A549 (cell line): Measurements from ENCODE around the gene GLP2R. TPM values are rescaled to one million over a fixed set of nuclear protein-coding genes. Genes with fewer than 3 reads are reported as not detected.

Source experiments
- ATAC-seq, 2 experiments: fragments of 200-7000 bp in 1 of 2; fragments of >200 bp in 1 of 2; cut with Nextera tagmentation in 1 of 2; cut with Tn5 transposase in 1 of 2; 3 replicates each; pipeline versions ENCODE4 v1.8.0 to v1.9.1; 2018 to 2020; ENCODE audit warnings: mild to moderate bottlenecking in 1 of 2, moderate library complexity in 1 of 2
- CTCF ChIA-PET: fragments of 300-600 bp; sonication (Branson Sonifier 250); formaldehyde crosslinking; extraction: SDS; loops from one replicate; lab custom pipeline; 2021; ENCODE audit warnings: antibody characterized with exemption, inconsistent platforms; lab: Yijun Ruan, JAX
- POLR2A ChIA-PET: fragments of 350-600 bp; formaldehyde crosslinking; extraction: SDS; loops from one replicate; lab custom pipeline; 2021; ENCODE audit warnings: antibody characterized with exemption, inconsistent platforms; lab: Yijun Ruan, JAX
- DNase-seq, 2 experiments: peaks; one replicate each; pipeline versions ENCODE4 v3.0.0 to v3.0.0-alpha.2; 2011 to 2016; ENCODE audit warnings: low read depth in 1 of 2, low spot score in 1 of 2
- FAIRE-seq: peaks from 2 replicates; lab custom pipeline; 2011; peaks lifted over from hg19 to GRCh38; lab: Jason Lieb, UNC
- H3K27ac ChIP-seq, 2 experiments: fragments of >200 bp; sonication (Bioruptor Twin); formaldehyde crosslinking; 3 replicates each; pipeline ENCODE4 v1.5.1; 2016 to 2017
- H3K4me1 ChIP-seq: fragments of >200 bp; sonication (Bioruptor Twin); formaldehyde crosslinking; 3 replicates; pipeline ENCODE4 v1.6.1; 2016
- H3K4me2 ChIP-seq: fragments of >200 bp; sonication (Bioruptor Twin); formaldehyde crosslinking; 3 replicates; pipeline ENCODE4 v1.6.1; 2016
- H3K4me3 ChIP-seq: fragments of >200 bp; sonication (Bioruptor Twin); formaldehyde crosslinking; 3 replicates; pipeline ENCODE4 v1.5.1; 2016
- H3K9me3 ChIP-seq: fragments of >200 bp; sonication (Bioruptor Twin); formaldehyde crosslinking; 3 replicates; pipeline ENCODE4 v1.6.1; 2016
- CBX8 ChIP-seq: fragments of 200-600 bp; sonication (generic); IDR thresholded peaks from 2 replicates; pipeline ENCODE4 v1.6.1; 2016
- HEYL ChIP-seq: fragments of 250-450 bp; sonication (Bioruptor Pico); IDR thresholded peaks from 2 replicates; pipeline ENCODE4 v1.8.0; 2021; ENCODE audit warnings: mild to moderate bottlenecking, moderate library complexity
- HOXB13 ChIP-seq: fragments of 250-450 bp; sonication (Bioruptor Pico); IDR thresholded peaks from 2 replicates; pipeline ENCODE4 v1.5.0; 2020; ENCODE audit warnings: low read depth, mild to moderate bottlenecking, moderate library complexity
- HOXB5 ChIP-seq: fragments of 250-450 bp; sonication (Bioruptor Pico); IDR thresholded peaks from 2 replicates; pipeline ENCODE4 v1.5.0; 2020; ENCODE audit warnings: mild to moderate bottlenecking, moderate library complexity
- POLR2AphosphoS2 ChIP-seq: conservative IDR thresholded peaks from 2 replicates; pipeline ENCODE4 v1.6.1; 2012; ENCODE audit warnings: low read length, improper control_type of control experiment, inconsistent platforms
- ZFP36 ChIP-seq: fragments of 450-650 bp; IDR thresholded peaks from 2 replicates; pipeline ENCODE4 v1.6.1; 2014; ENCODE audit warnings: borderline replicate concordance; ENCODE audit not compliant: partially characterized antibody
- WGBS: methylation state at CpG from one replicate; pipeline ENCODE4 v1.1.6; 2017; ENCODE audit errors: missing lambda C conversion rate; 5-methylcytosine and 5-hydroxymethylcytosine counted together
- polyA plus RNA-seq, 4 experiments: library from polyadenylated mRNA; depleted of rRNA in 3 of 4; stranded (reverse); fragments of >200 nt; fragmentation: RNase III in 1 of 4; extraction: RNeasy Plus Mini Kit Qiagen cat#74134 plus additional on column Dnase treatment in 1 of 4; gene quantifications; 2 replicates in 3 of 4; 3 replicates in 1 of 4; pipeline ENCODE4 v1.2.3, GENCODE V29; 2011 to 2017
- TF ChIP-seq, protein P1 (sequence below): fragments of >200 bp; sonication (Bioruptor Twin); formaldehyde crosslinking; IDR thresholded peaks from 3 replicates; pipeline ENCODE4 v1.5.1; 2016
- TF ChIP-seq, protein P2 (sequence below): IDR thresholded peaks from 2 replicates; pipeline ENCODE4 v1.6.1; 2012; ENCODE audit warnings: low read depth, borderline replicate concordance
- TF ChIP-seq, protein P3 (sequence below): fragments of 450-650 bp; IDR thresholded peaks from 2 replicates; pipeline ENCODE4 v1.6.1; 2014; ENCODE audit warnings: antibody characterized with exemption
- TF ChIP-seq, protein P4 (sequence below): fragments of 200-600 bp; sonication (generic); IDR thresholded peaks from 2 replicates; pipeline ENCODE4 v1.6.1; 2016; ENCODE audit warnings: antibody characterized with exemption, mild to moderate bottlenecking, moderate library complexity
- TF ChIP-seq, protein P5 (sequence below): fragments of >200 bp; sonication (Bioruptor Twin); formaldehyde crosslinking; IDR thresholded peaks from 3 replicates; pipeline ENCODE4 v1.6.1; 2016

Gene GLP2R
- polyA plus RNA-seq, 2 of the 4 experiments (the other 2 are of a cell fraction): 27.9 to 48.7 TPM

DNA sequence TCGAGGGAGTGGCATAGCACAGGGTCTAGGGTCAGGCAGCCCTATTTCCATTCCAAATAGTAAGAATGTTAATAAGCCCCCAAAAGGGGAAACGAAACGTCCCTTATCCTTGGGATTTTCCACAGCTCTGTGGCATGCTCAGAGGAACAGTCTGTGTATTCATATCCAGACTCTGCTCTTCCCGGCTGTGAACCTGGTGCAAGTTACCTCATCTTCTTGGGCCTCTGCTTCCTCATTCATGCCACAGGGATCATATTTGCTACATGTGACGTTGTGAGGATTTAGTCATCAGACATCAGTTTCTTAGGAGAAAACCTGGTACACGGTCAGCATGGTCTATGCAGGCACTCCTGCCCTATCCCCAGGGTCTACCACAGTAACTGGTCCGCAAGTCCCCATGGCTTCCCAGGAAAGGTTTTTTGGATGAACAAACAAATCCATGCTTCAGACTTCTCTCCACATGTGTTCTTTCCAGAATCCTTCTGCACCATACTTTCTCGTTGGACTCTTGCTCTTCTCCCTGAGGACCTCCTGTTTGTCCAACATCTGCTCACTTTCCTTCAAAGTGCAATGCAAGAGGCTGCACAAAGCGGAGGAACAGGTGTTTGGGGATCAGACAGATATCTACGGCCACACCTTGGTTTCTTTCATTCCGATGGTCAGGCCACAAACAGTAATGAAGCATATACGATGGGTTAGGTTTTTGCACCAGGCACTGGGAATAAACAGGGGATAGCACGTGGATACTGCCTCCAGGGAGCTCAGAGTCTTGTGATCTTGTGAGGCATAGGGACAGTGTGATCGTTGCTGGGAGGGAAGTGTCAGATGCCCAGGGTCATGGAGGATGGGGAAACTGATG lies 17.7 kb downstream of the GLP2R start:
- Histone ChIP-seq H3K4me2 (peak overlapping the region; percentile 79), H3K9me3 (no peaks in the 10 kb centered on the region), H3K27ac (peak overlapping the region; percentile 96 to 97), H3K4me3 (no peak overlapping the region), H3K4me1 (peaks cover 68% of the 10 kb centered on the region)
- TF ChIP-seq, protein P1, sequence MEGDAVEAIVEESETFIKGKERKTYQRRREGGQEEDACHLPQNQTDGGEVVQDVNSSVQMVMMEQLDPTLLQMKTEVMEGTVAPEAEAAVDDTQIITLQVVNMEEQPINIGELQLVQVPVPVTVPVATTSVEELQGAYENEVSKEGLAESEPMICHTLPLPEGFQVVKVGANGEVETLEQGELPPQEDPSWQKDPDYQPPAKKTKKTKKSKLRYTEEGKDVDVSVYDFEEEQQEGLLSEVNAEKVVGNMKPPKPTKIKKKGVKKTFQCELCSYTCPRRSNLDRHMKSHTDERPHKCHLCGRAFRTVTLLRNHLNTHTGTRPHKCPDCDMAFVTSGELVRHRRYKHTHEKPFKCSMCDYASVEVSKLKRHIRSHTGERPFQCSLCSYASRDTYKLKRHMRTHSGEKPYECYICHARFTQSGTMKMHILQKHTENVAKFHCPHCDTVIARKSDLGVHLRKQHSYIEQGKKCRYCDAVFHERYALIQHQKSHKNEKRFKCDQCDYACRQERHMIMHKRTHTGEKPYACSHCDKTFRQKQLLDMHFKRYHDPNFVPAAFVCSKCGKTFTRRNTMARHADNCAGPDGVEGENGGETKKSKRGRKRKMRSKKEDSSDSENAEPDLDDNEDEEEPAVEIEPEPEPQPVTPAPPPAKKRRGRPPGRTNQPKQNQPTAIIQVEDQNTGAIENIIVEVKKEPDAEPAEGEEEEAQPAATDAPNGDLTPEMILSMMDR: no peak
- TF ChIP-seq, protein P2, sequence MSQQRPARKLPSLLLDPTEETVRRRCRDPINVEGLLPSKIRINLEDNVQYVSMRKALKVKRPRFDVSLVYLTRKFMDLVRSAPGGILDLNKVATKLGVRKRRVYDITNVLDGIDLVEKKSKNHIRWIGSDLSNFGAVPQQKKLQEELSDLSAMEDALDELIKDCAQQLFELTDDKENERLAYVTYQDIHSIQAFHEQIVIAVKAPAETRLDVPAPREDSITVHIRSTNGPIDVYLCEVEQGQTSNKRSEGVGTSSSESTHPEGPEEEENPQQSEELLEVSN: no peak
- TF ChIP-seq HOXB13 (CRISPR knock-in tag): peak; percentile 33; the same call in 1 of the 2 replicates
- TF ChIP-seq, protein P3, sequence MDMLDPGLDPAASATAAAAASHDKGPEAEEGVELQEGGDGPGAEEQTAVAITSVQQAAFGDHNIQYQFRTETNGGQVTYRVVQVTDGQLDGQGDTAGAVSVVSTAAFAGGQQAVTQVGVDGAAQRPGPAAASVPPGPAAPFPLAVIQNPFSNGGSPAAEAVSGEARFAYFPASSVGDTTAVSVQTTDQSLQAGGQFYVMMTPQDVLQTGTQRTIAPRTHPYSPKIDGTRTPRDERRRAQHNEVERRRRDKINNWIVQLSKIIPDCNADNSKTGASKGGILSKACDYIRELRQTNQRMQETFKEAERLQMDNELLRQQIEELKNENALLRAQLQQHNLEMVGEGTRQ: peak; percentile 18; the same call in 1 of the 2 replicates
- TF ChIP-seq, protein P4, sequence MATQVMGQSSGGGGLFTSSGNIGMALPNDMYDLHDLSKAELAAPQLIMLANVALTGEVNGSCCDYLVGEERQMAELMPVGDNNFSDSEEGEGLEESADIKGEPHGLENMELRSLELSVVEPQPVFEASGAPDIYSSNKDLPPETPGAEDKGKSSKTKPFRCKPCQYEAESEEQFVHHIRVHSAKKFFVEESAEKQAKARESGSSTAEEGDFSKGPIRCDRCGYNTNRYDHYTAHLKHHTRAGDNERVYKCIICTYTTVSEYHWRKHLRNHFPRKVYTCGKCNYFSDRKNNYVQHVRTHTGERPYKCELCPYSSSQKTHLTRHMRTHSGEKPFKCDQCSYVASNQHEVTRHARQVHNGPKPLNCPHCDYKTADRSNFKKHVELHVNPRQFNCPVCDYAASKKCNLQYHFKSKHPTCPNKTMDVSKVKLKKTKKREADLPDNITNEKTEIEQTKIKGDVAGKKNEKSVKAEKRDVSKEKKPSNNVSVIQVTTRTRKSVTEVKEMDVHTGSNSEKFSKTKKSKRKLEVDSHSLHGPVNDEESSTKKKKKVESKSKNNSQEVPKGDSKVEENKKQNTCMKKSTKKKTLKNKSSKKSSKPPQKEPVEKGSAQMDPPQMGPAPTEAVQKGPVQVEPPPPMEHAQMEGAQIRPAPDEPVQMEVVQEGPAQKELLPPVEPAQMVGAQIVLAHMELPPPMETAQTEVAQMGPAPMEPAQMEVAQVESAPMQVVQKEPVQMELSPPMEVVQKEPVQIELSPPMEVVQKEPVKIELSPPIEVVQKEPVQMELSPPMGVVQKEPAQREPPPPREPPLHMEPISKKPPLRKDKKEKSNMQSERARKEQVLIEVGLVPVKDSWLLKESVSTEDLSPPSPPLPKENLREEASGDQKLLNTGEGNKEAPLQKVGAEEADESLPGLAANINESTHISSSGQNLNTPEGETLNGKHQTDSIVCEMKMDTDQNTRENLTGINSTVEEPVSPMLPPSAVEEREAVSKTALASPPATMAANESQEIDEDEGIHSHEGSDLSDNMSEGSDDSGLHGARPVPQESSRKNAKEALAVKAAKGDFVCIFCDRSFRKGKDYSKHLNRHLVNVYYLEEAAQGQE: no peak
- TF ChIP-seq CBX8: no peak
- peak; percentile 57; the same call in 1 of the 2 replicates for TF ChIP-seq HOXB5 (CRISPR knock-in tag)
- TF ChIP-seq HEYL (CRISPR knock-in tag): peak; percentile 56; the same call in 1 of the 2 replicates
- peak; percentile 1 for TF ChIP-seq ZFP36
- POLR2A ChIA-PET: interaction anchor here (1.5 kb wide), 1 partner anchor 41 kb away, joined by 11 read pairs; no protein-coding TSS in a partner anchor
- FAIRE-seq (peak; percentile 68), DNase-seq (peak; percentile 41 to 79), ATAC-seq (peak; percentile 31 to 38; a peak in 4 of 6 replicates)
- CTCF ChIA-PET: interaction anchor here (1.3 to 10.4 kb wide), 9 partner anchors 12 to 115 kb away, joined by 3 to 101 read pairs (median 5); partner anchors contain the start of gene GLP2R
- WGBS: 70% methylated on average over 14 of the region's 14 CpGs

DNA sequence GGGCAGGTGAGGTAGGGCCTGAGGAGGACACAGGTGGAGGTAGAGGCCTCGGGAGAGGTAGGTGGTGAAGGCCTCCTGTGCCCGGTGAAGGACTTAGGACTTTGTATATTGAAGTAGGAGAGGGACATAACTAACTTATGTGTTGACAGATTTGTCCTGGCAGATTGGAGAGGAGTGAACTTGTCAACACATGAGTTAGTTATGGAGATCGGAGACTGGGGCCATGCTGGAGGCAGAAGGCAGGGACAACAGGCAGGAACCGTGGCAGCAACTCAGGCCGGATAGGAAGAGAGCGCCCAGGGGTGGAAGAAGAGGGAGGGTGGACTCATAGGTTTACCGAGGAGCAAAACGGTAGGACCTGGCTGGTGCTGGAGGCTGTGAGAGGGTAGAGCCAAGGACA lies 18.4 kb downstream of the GLP2R start:
- Histone ChIP-seq H3K27ac (peak overlapping the region; percentile 96 to 97), H3K4me1 (peaks cover 60% of the 10 kb centered on the region)
- ATAC-seq: no peak
- POLR2A ChIA-PET: no interaction called here
- TF ChIP-seq POLR2AphosphoS2: no peak
- TF ChIP-seq, protein P5, sequence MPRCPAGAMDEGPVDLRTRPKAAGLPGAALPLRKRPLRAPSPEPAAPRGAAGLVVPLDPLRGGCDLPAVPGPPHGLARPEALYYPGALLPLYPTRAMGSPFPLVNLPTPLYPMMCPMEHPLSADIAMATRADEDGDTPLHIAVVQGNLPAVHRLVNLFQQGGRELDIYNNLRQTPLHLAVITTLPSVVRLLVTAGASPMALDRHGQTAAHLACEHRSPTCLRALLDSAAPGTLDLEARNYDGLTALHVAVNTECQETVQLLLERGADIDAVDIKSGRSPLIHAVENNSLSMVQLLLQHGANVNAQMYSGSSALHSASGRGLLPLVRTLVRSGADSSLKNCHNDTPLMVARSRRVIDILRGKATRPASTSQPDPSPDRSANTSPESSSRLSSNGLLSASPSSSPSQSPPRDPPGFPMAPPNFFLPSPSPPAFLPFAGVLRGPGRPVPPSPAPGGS: no peak
- TF ChIP-seq, all 56 proteins: peak for 0
- CTCF ChIA-PET: interaction anchor here (10.4 kb wide), 1 partner anchor 82 kb away, joined by 101 read pairs; no protein-coding TSS in a partner anchor
- DNase-seq: no peak
- no peaks in the 10 kb centered on the region for H3K9me3 ChIP-seq
- no peak for FAIRE-seq
- no peak overlapping the region for H3K4me3 ChIP-seq
- H3K4me2 ChIP-seq: peak overlapping the region; percentile 79
- WGBS: 86% methylated on average over 8 of the region's 8 CpGs
